GM18517 (cell line): ENCODE measurements around the gene ABCC5.
"Not testable (repeated sequence)": the region's sequence is repeated elsewhere in the genome, so short reads cannot be mapped to it uniquely, and the experiment has no call there.

Experiments used
- ATAC-seq: cut with Tn5 transposase; IDR thresholded peaks from one replicate; pipeline ENCODE4 v1.9.1; 2021; ENCODE audit warnings: mild to moderate bottlenecking, moderate library complexity; ENCODE audit not compliant: unreplicated experiment

Gene ABCC5

DNA sequence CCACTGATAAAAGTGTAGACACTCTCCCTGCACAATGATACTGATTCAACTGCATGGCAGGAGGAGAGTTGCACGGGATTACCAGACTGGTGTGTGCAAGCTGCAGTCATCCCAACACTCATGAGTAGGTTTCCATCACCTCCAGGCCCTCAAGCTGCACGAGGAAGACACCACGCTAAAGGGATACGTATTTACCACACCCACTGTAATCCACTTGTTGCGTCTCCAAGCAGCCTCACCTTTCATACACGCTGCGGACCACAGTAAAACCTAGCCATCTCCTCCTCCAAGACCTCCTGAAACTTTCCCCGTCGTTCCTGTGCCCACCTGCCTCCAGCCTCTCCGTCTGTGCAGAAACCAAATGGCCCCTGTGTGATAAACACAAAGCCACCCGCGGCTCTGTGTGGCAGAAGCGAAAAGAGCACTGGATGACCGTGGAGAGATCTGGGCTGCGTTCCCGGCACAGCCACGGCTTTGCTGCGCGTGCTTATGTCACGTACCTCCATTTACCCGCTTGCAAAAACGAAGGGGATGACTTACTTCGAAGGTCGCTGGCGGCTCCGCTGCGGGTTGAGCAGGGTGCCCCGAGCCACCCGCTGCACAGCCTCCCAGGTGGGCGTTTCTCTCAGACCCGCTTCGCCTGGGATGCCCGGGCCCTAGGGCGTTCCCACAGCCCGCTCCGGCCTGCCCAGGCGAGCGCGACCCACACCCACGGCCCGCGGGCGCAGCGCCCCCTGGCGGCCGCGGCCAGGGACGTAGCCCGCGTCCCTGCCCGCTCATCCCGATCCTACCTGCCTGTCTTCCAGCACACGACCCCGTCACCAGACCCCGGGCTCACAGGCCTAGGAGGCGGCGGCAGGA lies 643 bp downstream of the ABCC5 start:
- peak; percentile 45 for ATAC-seq

DNA sequence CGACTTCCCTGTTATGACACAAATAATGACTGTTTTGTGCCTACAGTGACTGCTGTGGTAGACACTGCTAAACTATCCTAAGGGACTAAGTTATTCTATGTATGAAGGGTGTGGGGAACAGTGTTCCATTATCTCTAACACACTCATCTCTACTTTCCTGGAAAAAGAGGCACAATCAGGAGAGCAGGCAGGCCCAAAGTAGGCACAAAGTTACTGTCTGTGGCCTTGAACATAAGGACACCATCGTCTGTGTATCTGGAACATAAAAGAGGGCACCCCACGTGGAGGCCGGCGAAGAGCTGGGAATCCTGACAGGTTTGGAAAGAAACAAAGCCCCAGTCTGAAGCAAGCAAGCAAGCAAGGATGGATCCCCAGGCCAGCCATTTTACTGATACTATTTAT lies 1.5 kb downstream of the ABCC5 start:
- no peak for ATAC-seq

DNA sequence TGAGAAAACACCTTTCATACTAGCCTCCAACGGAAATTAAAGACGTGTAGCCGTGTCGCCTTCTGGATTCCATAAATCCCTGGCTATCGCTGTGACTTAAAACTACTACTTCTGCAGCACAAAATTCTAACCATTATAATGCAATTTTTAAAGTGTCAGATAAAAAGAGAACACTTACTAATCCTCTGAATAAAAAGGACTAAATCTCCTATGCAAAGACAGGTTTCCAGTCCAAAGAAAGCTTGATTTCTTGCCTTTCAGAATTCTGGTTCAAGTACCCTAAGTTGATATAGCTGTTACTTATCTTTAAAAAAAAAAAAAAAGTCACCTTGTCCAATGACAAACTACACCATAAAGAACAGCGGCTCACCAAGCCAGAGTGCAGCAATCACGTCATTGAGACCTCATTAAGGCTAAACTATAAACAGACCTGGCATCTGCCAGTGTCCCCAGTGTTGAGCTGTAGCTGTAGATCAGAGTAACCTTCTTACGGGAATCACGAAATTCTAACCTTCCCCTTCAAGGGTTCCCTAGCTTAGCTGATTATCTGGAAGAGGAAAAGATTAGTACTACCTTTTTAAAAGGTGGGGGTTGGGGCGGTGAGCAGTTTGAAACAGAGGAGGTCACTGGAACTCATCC lies 2.2 kb downstream of the ABCC5 start:
- no peak for ATAC-seq

DNA sequence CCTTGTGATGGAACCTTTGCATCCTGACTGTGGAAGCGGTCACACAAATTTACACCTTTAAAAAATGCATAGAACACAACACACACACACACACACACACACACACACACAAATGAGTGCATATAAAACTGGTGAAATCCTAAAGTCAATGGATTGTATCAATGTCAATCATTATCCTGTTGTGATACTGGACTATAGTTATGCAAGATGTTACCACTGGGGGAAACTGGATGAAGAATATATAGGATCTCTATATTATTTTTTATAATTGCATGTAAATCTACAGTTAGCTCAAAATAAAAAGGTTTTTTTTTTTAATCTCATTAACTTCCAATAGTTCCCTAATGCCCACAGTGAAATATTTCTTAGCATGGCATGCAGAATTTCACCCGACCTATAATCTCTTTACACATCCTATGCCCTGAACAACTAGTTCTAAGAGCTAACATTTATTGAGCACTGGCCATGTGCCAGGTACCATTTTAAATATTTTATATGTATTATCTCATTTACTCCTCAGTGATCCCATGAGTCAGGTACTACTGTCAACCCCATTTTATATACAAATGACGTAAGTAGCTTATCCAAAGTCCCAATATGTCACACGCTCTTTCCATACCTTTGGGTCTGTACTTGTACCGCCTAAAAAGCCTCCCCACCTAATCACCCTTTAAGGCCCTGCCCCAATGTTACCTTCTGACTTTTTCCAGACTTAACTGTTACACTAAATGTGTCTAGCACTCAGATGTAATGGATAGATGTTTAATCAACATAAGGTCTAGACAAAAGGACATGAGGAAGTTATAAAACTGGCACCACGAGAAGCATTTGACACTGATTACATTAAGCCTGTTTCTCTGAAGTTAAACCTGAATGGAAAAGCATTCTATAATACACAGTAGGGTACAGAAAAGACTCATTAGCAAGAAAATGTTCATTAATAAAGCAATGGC lies 5.5 kb downstream of the ABCC5 start:
- ATAC-seq, result no peak

DNA sequence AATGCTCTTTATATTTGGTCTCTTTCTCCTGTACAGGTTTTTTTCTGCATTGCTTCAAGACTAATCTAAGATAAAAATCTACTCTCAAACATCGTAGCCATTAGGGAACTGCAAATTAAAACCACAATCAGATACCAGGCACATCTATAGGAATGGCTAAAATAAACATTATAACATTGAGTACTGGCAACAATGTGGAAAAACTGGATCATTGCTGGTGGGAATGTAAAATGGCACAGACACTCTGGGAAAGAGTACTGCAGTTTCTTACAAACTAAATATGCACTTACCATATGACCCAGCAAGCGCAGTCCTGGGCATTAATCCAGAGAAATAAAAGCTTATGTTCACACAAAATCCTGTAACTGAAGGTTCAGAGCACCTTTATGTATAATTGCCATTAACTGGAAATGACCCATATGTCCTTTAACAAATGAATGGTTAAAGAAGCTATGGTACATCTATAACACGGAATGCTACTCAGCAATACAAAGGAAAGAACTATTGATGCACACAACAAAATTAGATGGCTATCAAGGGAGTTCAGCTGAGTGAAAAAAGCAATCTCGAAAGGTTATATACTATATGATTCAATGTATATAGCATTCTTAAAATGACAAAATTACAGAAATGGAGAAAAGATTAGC lies 6.3 kb downstream of the ABCC5 start:
- no peak for ATAC-seq

DNA sequence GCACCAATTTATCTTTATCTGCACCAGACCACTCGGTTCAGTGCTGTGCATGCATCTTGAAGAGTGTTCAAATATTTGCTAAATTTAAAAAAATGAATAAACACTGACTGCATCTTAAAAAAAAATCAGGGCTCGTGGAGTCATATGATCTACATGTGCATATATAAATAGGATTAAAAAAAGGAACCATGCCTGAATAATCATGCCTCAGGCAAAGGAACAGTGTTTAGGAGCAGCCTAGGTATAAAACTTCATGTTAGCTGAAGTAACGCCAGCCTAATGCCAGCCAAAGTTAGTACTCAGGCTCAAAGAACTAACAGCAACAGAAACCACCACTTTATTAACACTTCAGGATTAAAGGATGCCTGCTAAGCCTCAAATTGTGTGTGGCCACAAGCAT lies 9.5 kb downstream of the ABCC5 start:
- ATAC-seq, result no peak

DNA sequence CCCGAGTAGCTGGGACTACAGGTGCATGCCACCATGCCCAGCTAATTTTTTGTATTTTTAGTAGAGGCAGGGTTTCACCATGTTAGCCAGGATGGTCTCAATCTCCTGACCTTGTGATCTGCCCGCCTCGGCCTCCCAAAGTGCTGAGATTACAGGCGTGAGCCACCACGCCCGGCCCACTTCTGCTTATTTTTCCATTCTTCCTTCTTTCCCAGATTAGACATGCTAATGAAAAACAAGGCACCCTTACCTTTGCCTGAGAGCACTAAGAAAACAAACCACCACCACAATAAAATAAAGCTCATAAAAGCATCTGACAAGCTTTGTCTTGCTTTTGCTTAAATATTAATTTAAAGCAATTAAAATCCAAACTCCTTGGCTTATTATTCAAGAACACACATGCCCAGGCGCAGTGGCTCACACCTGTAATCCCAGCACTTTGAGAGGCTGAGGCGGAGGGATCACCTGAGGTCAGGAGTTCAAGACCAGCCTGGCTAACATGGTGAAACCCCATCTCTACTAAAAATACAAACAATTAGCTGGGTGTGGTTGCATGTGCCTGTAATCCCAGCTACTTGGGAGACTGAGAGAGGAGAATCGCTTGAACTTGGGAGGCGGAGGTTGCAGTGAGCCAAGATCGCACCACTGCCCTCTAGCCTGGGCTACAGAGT lies 10.4 kb downstream of the ABCC5 start:
- not testable (repeated sequence) for ATAC-seq

DNA sequence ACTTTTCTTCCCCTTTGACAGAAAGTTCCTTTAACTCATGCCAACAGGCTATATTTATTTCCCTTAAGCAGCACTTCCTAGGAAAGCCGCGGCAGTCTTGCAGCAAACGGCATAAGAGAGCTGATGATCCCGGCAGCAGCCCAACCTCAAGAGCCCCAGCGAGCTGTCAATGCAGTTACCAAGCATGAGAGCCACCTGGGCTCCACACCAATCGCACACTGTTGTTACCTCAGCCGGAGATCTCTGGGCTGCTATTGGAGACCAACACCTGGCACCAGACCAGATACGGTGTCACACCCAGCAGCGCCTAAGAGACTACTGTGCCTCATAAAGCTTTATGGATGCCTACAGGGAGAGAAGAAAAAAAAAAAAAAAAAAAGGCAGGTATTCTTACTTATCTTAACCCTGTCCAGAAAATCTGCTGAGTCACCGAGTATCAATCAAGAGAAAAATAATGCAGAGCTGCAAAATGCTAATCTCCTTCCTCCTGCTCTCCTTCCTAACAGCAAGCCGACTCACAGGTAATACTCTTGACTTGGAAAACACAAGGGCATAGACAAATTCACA lies 11.7 kb downstream of the ABCC5 start:
- ATAC-seq, result no peak

DNA sequence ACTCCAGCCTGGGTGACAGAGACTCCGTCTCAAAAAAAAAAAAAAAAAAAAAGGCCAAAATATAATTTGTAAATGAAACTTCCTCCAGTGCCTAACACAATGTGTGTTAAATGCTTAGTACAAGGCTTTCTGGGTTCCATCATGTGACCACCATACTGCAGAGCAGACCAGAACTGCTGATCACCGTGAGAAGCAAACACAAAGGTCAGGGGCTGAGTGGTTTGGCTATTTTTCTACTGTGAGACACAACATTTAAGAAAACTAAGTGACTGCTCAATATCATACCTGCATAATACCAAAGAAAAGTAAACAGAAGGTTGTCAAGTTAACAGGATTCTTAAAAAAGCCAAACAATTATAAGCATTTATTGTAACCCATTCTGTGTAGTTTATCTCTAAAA lies 13.2 kb downstream of the ABCC5 start:
- ATAC-seq, result no peak

DNA sequence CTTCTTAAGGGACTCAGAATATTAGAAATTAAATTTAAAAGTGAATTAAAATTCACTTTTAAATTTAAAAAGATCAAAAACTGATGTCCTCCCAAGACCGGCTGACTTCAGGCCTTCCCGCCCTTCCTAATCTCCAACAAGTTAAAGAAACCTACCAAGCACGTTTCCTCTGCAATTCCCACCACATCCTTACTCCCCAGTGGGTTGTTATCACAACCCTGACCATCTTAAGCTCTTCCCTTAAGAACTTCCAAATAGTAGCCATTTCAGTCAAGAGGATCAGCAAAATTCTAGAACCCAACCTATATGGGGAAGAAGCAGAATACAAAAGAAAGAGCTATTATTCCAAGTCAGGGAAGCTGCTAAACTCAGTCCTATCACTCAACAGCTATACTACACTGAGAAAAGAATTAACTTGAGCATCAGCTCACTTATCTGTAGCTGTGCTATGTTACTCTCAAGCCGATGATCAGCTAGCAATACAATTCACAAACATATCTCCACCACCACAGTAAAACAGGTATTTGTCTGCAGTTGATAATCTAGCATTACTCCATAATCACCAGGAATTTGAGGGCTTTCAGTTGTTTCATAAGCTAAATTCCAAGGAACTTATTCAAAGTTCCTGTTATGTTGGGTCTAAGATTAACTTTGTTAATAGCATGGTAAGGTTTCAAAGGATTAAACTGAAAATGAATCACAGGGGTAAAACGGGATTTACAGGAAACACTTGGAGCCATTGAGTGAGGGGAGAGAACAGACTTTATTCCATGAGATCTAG lies 14.3 kb downstream of the ABCC5 start:
- ATAC-seq, result no peak

DNA sequence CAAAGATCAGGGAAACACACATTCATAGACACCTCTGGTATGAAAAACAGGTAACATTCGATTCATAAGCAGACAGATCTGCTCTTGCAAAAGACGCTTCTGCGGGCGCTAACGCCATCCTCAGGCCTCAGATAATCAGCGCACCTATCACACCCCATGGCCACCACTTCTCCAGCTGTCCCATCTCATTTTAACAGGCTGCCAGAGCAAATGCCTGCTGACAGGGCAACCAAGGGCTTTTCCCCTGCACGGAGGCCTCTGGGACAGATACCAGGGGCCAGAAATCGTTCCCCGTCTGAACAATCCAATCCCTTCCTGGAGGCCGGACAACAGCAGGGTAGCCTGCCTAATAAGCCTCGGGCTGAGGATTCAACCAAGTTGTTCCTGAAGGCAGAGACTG lies 15.2 kb downstream of the ABCC5 start:
- ATAC-seq, result no peak

DNA sequence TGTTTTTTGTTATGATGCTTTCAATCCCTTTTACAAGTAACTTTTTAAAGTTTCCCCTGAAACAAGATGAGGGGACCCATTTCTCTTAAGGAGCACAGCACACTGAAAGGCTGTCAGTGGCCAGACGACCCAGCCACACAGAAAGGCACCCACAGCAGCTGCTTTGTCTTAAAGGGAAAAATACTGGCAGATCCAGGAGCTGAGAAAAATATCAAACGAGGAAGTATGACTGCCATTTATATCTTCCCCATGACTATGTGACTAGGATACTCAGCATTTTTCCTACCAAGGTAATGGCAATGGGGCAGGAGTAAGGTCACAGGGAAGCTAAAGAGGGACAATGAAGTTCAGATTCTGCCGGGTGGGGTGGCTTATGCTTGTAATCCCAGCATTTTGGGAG lies 15.9 kb downstream of the ABCC5 start:
- no peak for ATAC-seq

DNA sequence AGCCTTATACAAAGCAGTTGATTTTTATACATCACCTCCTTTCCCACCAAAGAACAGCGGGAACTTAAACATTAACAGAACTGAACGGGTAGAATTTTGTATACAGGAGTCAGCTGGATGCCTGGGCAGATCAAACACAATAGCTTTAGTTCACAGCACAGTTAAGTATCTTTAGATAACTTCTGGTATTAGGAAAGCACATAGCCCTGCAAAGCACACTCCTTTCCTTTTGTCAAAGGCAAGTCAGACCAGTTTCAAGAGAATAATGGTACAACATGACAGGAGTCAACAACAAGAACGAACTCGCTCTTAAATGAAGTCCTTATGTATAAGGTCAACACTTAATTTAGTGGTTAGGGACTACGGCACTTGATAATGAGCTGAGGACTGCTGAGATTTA lies 26.3 kb downstream of the ABCC5 start:
- no peak for ATAC-seq

DNA sequence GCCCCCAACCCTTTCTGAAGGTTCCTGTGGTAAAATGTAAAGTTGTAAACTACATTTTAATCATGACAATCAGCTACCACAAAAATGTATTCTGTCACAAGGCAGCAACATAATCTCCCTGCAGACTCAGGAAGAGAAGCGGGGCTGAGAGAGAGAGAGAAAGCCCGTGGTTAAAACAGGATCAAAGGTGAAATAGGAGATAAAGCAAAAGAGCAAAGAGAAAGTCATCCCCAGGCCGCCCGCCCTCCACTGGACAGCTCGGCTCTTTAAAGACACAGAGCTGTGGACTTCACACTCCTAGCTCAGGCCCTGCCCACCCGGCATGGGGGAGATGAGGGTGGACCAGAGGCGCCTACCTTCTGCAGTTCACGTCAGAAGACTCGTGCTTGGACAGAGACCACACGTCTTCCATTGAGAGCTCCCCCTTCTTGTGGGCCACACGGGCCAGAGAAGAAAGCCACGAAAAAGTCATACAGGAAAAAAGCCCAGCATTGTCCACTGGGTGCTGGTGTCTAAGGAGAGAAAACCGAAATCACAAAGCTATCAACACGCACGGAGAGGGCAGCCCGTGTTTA lies 29.4 kb downstream of the ABCC5 start:
- no peak for ATAC-seq

DNA sequence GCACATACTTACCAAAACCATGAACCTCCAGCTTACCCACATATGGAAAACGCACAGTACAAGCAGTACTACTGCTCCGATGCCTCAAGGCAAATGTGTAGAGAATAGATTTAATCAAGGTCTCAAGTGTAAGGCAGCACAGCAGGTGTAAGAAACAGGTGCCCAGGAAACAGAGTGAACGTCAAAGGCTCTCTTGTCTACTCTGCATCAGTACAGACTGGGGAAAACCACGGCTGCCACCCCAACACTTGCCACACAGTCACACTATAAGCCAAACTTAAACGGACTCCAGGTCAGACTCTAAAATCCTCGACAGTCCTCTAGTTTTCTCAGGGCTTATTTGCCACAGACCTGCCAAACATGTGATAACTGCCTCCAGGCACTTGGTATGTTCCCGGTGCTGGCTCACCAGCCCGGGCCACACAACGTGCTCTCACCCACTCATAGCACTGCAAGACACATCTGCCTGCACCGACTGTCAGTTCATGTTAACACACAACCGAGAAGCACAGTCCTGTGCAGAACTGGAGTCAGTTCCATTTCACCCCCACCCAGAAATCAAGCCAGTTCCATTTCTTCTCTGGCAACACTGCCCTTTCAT lies 30.6 kb downstream of the ABCC5 start:
- no peak for ATAC-seq

DNA sequence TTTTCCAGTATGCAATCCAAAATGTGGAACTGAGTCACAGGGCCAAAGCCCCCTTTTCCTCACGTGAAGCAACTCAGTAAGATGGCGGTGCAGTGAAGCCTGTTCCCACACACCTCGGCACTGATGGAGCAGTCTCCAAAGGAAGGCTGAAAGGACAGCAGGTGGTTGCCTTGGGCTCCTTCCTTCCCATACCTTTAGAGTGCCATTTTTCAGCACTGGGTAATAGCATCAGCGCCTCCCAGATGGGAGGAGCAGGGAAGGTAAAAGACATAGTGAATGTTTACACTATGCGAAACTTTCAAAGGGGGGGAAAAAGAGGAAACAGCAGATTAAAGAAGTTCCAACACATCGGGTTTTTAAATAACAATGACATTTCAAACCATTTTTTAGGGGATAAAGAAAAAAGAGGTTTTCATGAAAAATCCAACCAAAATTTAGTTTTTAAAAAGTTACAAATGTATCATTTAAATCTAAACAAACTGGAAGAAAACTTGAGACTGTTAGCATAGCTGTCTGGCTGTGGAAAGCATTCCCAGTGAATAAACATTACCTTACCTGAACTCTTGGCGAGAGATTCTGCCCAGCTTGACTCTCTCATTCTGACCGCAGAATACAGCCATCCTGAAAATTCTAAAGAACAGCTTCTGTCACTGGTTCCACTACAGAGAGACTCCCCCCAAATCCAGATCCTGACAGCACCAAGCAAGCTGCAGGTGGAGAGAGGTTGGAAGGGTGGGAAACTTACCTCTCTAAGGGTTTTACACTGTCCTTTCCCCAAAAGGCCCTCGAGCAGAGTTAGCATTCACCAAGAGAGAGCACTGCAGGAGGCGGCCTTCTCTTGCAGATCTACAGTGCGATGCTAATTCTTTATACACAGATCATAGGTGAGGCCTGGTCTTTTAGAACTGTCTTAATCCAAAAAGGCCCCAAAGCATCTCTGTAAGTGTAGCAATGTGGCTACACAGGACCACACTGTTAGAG lies 32.6 kb downstream of the ABCC5 start:
- ATAC-seq, result no peak

DNA sequence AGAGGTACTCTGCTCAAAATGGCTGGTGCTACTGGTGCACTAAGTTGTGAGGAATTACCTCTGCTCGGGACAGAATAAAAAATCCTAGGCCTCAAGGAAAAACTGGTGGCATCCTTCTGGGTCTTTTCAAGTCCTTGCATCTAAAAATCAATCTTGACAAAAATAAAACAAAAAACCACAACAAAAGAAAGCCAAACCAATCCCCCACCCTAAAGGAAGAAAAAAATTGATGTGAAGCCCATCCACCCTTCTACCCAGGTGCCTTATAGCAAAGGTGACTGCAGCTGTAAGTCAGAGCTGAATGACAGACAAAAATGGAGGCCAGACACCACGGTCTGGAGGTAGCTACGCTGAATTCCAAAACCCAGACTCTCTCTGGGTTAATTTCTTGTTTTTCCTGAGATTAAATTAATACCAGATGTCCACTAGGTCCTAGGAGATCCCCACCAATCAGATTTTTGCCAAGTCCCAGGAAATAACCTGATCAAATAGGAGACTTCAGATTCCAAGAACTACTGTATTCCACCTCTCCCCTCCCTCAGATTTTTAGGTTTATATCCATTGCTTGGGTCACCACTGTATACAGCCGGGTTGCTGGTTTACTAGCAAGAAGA lies 33.5 kb downstream of the ABCC5 start:
- no peak for ATAC-seq
